Loucy (cell line): ENCODE data around the gene TUBB3.

ENCODE experiments used
- H2AFZ ChIP-seq: fragments of 200-600 bp; sonication (generic); 2 replicates; pipeline ENCODE4 v1.6.0; 2016; ENCODE audit warnings: antibody characterized with exemption, mild to moderate bottlenecking, low read length, moderate library complexity
- H3F3A ChIP-seq: fragments of 200-600 bp; 2 replicates; pipeline ENCODE4 v1.6.0; 2016; ENCODE audit warnings: antibody characterized with exemption, low read depth, mild to moderate bottlenecking
- H3K27me3 ChIP-seq: fragments of 200-600 bp; sonication (generic); 2 replicates; pipeline ENCODE4 v1.6.1; 2014; ENCODE audit warnings: low read length, mild to moderate bottlenecking; ENCODE audit not compliant: insufficient read depth, poor library complexity, severe bottlenecking
- H3K36me3 ChIP-seq: fragments of 200-600 bp; sonication (generic); 2 replicates; pipeline ENCODE4 v1.6.1; 2016; ENCODE audit warnings: low read length; ENCODE audit not compliant: insufficient read depth
- H3K4me1 ChIP-seq: fragments of 200-600 bp; sonication (generic); 2 replicates; pipeline ENCODE4 v1.5.1; 2014; ENCODE audit warnings: low read length, mild to moderate bottlenecking; ENCODE audit not compliant: insufficient read depth, poor library complexity, severe bottlenecking
- H3K4me2 ChIP-seq: fragments of 200-600 bp; sonication (generic); 2 replicates; pipeline ENCODE4 v1.6.0; 2014; ENCODE audit warnings: antibody characterized with exemption, low read length, low read depth, mild to moderate bottlenecking; ENCODE audit not compliant: poor library complexity, severe bottlenecking
- H3K4me3 ChIP-seq: fragments of 200-600 bp; sonication (generic); 2 replicates; pipeline ENCODE4 v1.5.1; 2014; ENCODE audit warnings: low read length, mild to moderate bottlenecking, mixed read lengths; ENCODE audit not compliant: poor library complexity, severe bottlenecking
- H3K79me2 ChIP-seq: fragments of 200-600 bp; sonication (generic); 2 replicates; pipeline ENCODE4 v1.6.1; 2014; ENCODE audit warnings: low read length; ENCODE audit not compliant: insufficient read depth
- H3K9ac ChIP-seq: fragments of 200-600 bp; sonication (generic); 2 replicates; pipeline ENCODE4 v1.6.0; 2014; ENCODE audit warnings: mild to moderate bottlenecking, low read depth, low read length, moderate library complexity; ENCODE audit not compliant: poor library complexity, severe bottlenecking
- H3K9me2 ChIP-seq: fragments of 200-600 bp; sonication (generic); replicated peaks from 2 replicates; pipeline ENCODE4 v1.6.1; 2016; ENCODE audit warnings: low read depth, low read length, mixed read lengths
- H3K9me3 ChIP-seq: fragments of 200-600 bp; sonication (generic); 2 replicates; pipeline ENCODE4 v1.6.1; 2014; ENCODE audit warnings: mild to moderate bottlenecking, antibody characterized with exemption, low read length, low read depth; ENCODE audit not compliant: insufficient read depth
- H4K20me1 ChIP-seq: fragments of 200-600 bp; sonication (generic); 2 replicates; pipeline ENCODE4 v1.6.0; 2014; ENCODE audit warnings: antibody characterized with exemption, low read length, mild to moderate bottlenecking; ENCODE audit not compliant: insufficient read depth, poor library complexity, severe bottlenecking
- CTCF ChIP-seq: fragments of 200-600 bp; sonication (generic); conservative IDR thresholded peaks from 2 replicates; pipeline ENCODE4 v1.5.1; 2014; ENCODE audit warnings: mild to moderate bottlenecking, antibody characterized with exemption, low read length
- EZH2phosphoT487 ChIP-seq: fragments of 200-600 bp; IDR thresholded peaks from 2 replicates; pipeline ENCODE4 v1.6.1; 2018; ENCODE audit warnings: antibody characterized with exemption, mild to moderate bottlenecking, moderate library complexity, borderline replicate concordance

TUBB3 gene

GRCh38 chr16:89973235-89973634, 50.1 kb downstream of the TUBB3 start:
- H3F3A ChIP-seq = no peaks in the 10 kb centered on the region
- H4K20me1 ChIP-seq = peaks cover 6% of the 10 kb centered on the region
- H3K4me3 ChIP-seq = peak overlapping the region; percentile 97
- H3K27me3 ChIP-seq = no peaks in the 10 kb centered on the region
- peaks cover 5% of the 10 kb centered on the region; the same call in 1 of the 2 replicates for H3K36me3 ChIP-seq
- H3K4me1 ChIP-seq = peaks cover 19% of the 10 kb centered on the region
- H3K9me2 ChIP-seq = no peaks in the 10 kb centered on the region
- no peaks in the 10 kb centered on the region for H3K9me3 ChIP-seq
- TF ChIP-seq EZH2phosphoT487 = no peak
- no peak for TF ChIP-seq CTCF
- peak overlapping the region; percentile 88 for H3K4me2 ChIP-seq
- peak overlapping the region; percentile 94 for H3K9ac ChIP-seq
- H2AFZ ChIP-seq = peak overlapping the region; percentile 95
- H3K79me2 ChIP-seq = peaks cover 42% of the 10 kb centered on the region

- Histone ChIP-seq H3K4me2 (peak overlapping the region; percentile 88), H3K27me3 (no peaks in the 10 kb centered on the region), H3K79me2 (peaks cover 42% of the 10 kb centered on the region), H3K4me3 (peak overlapping the region; percentile 97), H3F3A (no peaks in the 10 kb centered on the region), H3K9me3 (no peaks in the 10 kb centered on the region), H2AFZ (no peak overlapping the region), H3K36me3 (peaks cover 5% of the 10 kb centered on the region; the same call in 1 of the 2 replicates), H3K4me1 (peaks cover 19% of the 10 kb centered on the region), H3K9ac (peak overlapping the region; percentile 94), H3K9me2 (no peaks in the 10 kb centered on the region), H4K20me1 (peaks cover 6% of the 10 kb centered on the region)
- TF ChIP-seq EZH2phosphoT487 (no peak), CTCF (no peak)
These were observed 50.7 kb downstream of the TUBB3 start for GRCh38 chr16:89973654-89974335.

GRCh38 chr16:89974870-89975269, 51.7 kb downstream of the TUBB3 start:
- peak overlapping the region; percentile 24 for H3K4me2 ChIP-seq

More at GRCh38 chr16:89974870-89975269, 51.7 kb downstream of the TUBB3 start:
- H3K9me2 ChIP-seq = no peaks in the 10 kb centered on the region
- peaks cover 6% of the 10 kb centered on the region for H4K20me1 ChIP-seq
- peaks cover 5% of the 10 kb centered on the region; the same call in 1 of the 2 replicates for H3K36me3 ChIP-seq
- no peaks in the 10 kb centered on the region for H3K9me3 ChIP-seq
- H3K4me3 ChIP-seq = no peak overlapping the region
- TF ChIP-seq EZH2phosphoT487 = no peak
- no peak for TF ChIP-seq CTCF
- peaks cover 42% of the 10 kb centered on the region for H3K79me2 ChIP-seq
- peaks cover 19% of the 10 kb centered on the region for H3K4me1 ChIP-seq
- no peak overlapping the region for H2AFZ ChIP-seq
- no peak overlapping the region for H3K9ac ChIP-seq
- H3F3A ChIP-seq = no peaks in the 10 kb centered on the region
- no peaks in the 10 kb centered on the region for H3K27me3 ChIP-seq
